Measurements from ENCODE around the gene SENP3.

Gene SENP3

DNA sequence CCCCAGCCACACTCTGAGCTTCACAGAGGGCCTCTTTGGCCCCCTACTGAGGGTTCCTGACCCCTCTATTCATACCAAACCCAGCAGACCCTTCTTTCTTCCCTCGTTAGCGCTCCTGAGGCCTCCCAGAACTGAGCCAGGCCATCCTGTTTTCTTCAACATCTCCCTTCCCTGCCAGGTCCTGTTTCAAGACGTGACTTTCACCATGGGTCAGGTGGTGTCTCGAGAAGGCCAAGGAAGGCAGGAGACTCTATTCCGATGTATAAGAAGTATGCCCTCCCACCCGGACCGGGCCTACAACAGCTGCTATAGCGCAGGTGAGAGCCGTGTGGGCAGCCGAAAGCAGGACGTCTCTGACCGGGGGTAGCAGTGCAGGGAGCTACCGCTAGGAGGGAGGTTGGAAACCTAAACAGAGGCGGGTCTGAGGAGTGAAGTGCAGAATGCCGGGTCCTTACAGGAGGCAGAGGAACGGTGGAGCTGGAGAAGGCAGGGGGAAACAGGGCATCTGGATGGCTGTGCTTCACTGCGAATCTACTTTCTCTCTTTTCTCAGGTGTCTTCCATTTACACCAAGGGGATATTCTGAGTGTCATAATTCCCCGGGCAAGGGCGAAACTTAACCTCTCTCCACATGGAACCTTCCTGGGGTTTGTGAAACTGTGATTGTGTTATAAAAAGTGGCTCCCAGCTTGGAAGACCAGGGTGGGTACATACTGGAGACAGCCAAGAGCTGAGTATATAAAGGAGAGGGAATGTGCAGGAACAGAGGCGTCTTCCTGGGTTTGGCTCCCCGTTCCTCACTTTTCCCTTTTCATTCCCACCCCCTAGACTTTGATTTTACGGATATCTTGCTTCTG lies 1.3 kb upstream of the SENP3 start (continued):
- no peak for TF ChIP-seq WT1 (tag by site-specific recombination; IDR thresholded peaks at IDR 0.05)
- peak; percentile 13; the same call in 1 of the 2 replicates for TF ChIP-seq PRDM1 (tag by site-specific recombination; IDR thresholded peaks at IDR 0.05)
- TF ChIP-seq ZEB2 (tag by site-specific recombination; IDR thresholded peaks at IDR 0.05), result no peak
- peak; percentile 46; the same call in 1 of the 2 replicates for TF ChIP-seq ZNF600 (tag by site-specific recombination; IDR thresholded peaks at IDR 0.05)
- no peak for TF ChIP-seq ZNF843 (tag by site-specific recombination; IDR thresholded peaks at IDR 0.05)

DNA sequence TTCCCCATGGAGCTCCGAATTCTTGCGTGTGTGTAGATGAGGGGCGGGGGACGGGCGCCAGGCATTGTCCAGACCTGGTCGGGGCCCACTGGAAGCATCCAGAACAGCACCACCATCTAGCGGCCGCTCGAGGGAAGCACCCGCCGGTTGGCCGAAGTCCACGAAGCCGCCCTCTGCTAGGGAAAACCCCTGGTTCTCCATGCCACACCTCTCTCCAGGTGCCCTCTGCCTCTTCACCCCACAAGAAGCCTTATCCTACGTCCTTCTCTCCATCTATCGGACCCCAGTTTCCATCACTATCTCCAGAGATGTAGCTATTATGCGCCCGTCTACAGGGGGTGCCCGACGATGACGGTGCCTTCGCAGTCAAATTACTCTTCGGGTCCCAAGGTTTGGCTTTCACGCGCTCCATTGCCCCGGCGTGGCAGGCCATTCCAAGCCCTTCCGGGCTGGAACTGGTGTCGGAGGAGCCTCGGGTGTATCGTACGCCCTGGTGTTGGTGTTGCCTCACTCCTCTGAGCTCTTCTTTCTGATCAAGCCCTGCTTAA lies 617 bp upstream of the SENP3 start:
- H3K9me3 ChIP-seq (ENCODE audit: control insufficient read depth, insufficient read depth, low read depth, low read length), result no peaks in the 10 kb centered on the region
- H3K4me3 ChIP-seq (ENCODE audit: low read depth, low read length), result peak overlapping the region; percentile 85
- peak overlapping the region; percentile 93 for H3K27ac ChIP-seq (ENCODE audit: extremely low read depth, low read depth, low read length)
- CTCF ChIA-PET, result interaction anchor here (0.6 to 5.1 kb wide), 92 partner anchors 9 to 631 kb away, joined by 3 to 112 read pairs (median 4); partner anchors contain the start of genes KCTD11, MPDU1, NEURL4 and PLSCR3
- H3K4me1 ChIP-seq (ENCODE audit: control insufficient read depth, insufficient read depth, low read length), result peaks cover 11% of the 10 kb centered on the region
- POLR2A ChIA-PET, result interaction anchor here (0.6 to 2.8 kb wide), 28 partner anchors 9 to 232 kb away, joined by 3 to 17 read pairs (median 5); partner anchors contain the start of genes CD68, CHRNB1, FXR2 and MPDU1
- peaks cover 26 to 33% of the 10 kb centered on the region in 2 experiments for H3K36me3 ChIP-seq (ENCODE audit: control insufficient read depth in 2 of 2, insufficient read depth in 1 of 2, low read length in 2 of 2)
- TF ChIP-seq ZNF341 (tag by site-specific recombination; IDR thresholded peaks at IDR 0.05; ENCODE audit: low read depth) (peak; percentile 62; the same call in 1 of the 2 replicates), ZNF488 (tag by site-specific recombination; IDR thresholded peaks at IDR 0.05) (no peak), AEBP2 (tag by site-specific recombination; IDR thresholded peaks at IDR 0.05; ENCODE audit: borderline replicate concordance) (no peak), PATZ1 (tag by site-specific recombination; IDR thresholded peaks at IDR 0.05) (peak; percentile 24), ZNF600 (tag by site-specific recombination; IDR thresholded peaks at IDR 0.05) (0 out of 2 replicates have a peak, but pooled peaks have one; percentile 10), ZNF24 (tag by site-specific recombination; IDR thresholded peaks at IDR 0.05) (0 out of 2 replicates have a peak, but pooled peaks have one; percentile 46), ZNF692 (tag by site-specific recombination; IDR thresholded peaks at IDR 0.05) (peak; percentile 99), KLF9 (tag by site-specific recombination; IDR thresholded peaks at IDR 0.05; ENCODE audit: low read depth) (peak; percentile 80), ZNF2 (tag by site-specific recombination; IDR thresholded peaks at IDR 0.05) (peak; percentile 29; the same call in 1 of the 2 replicates), KLF10 (tag by site-specific recombination; IDR thresholded peaks at IDR 0.05) (peak; percentile 33; the same call in 1 of the 2 replicates), ZSCAN16 (tag by site-specific recombination; IDR thresholded peaks at IDR 0.05) (no peak), ZFP69B (tag by site-specific recombination; IDR thresholded peaks at IDR 0.05) (peak; percentile 99), ZNF777 (tag by site-specific recombination; IDR thresholded peaks at IDR 0.05; ENCODE audit: borderline replicate concordance) (peak; percentile 28; the same call in 1 of the 2 replicates), KLF1 (tag by site-specific recombination; IDR thresholded peaks at IDR 0.05) (peak; percentile 54), CTCF (tag by site-specific recombination; IDR thresholded peaks at IDR 0.05) (peak; percentile 90), ZNF292 (tag by site-specific recombination; IDR thresholded peaks at IDR 0.05; ENCODE audit: borderline replicate concordance, low read depth) (no peak), REST (tag by site-specific recombination; IDR thresholded peaks at IDR 0.05) (peak; percentile 30; the same call in 1 of the 2 replicates)

Data from HEK293 (cell line).